Activated naive CD4-positive, alpha-beta T cell treated with anti-CD3 and anti-CD28 coated beads for 36 hours (primary cell): ENCODE measurements around the gene EEFSEC. TPM values are rescaled to one million over a fixed set of nuclear protein-coding genes. Genes with fewer than 3 reads are reported as not detected.

Experiments
- CTCF ChIA-PET: fragments of 350-600 bp; sonication (Branson Sonifier 250); formaldehyde crosslinking; loops from one replicate; lab custom pipeline; 2021; ENCODE audit warnings: antibody characterized with exemption; lab: Charles Lee
- DNase-seq: peaks from one replicate; pipeline ENCODE4 v3.0.0-alpha.2; 2020
- H3K27ac Mint-ChIP-seq: one replicate; pipeline ENCODE4 v1.8.0; 2021; ENCODE audit warnings: mild to moderate bottlenecking, mixed read lengths
- H3K27me3 Mint-ChIP-seq: one replicate; pipeline ENCODE4 v1.8.0; 2021; ENCODE audit warnings: low read depth, mixed read lengths
- H3K36me3 Mint-ChIP-seq: one replicate; pipeline ENCODE4 v1.8.0; 2021; ENCODE audit warnings: low read depth, mixed read lengths
- H3K4me1 Mint-ChIP-seq: one replicate; pipeline ENCODE4 v1.8.0; 2021; ENCODE audit warnings: low read depth, mixed read lengths
- H3K4me3 Mint-ChIP-seq: one replicate; pipeline ENCODE4 v1.8.0; 2021; ENCODE audit warnings: mild to moderate bottlenecking, moderate library complexity, mixed read lengths
- H3K9me3 Mint-ChIP-seq: one replicate; pipeline ENCODE4 v1.8.0; 2021; ENCODE audit warnings: mixed read lengths
- intact Hi-C: fragments of 100-400 bp; cut with micrococcal nuclease; formaldehyde crosslinking; loops from one replicate; pipeline ENCODE4 v1.15.1; 2023
- total RNA-seq, 2 experiments: library from RNA; stranded (reverse); gene quantifications; one replicate each; pipeline ENCODE4 v1.2.3, GENCODE V29; 2021

Gene EEFSEC
- total RNA-seq, 2 experiments from 2014 or later = 11.0 to 11.6 TPM

GRCh38 chr3:128431803-128432300 is 278.6 kb downstream of the EEFSEC start:
- intact Hi-C loops = no loop called here
- Mint-ChIP-seq H3K9me3 (no peaks in the 10 kb centered on the region), H3K36me3 (no peaks in the 10 kb centered on the region), H3K4me3 (no peak overlapping the region), H3K27me3 (peaks cover 51% of the 10 kb centered on the region), H3K4me1 (peaks cover 11% of the 10 kb centered on the region), H3K27ac (no peak overlapping the region)
- DNase-seq = no peak
- CTCF ChIA-PET = no interaction called here

GRCh38 chr3:128432301-128432970 is 279.2 kb downstream of the EEFSEC start:
- CTCF ChIA-PET = no interaction called here
- H3K27me3 Mint-ChIP-seq = peaks cover 50% of the 10 kb centered on the region

GRCh38 chr3:128432971-128433836 is 279.9 kb downstream of the EEFSEC start:
- intact Hi-C loops = no loop called here
- Mint-ChIP-seq H3K4me1 (peaks cover 11% of the 10 kb centered on the region), H3K27me3 (peaks cover 44% of the 10 kb centered on the region), H3K9me3 (no peaks in the 10 kb centered on the region), H3K4me3 (no peak overlapping the region), H3K27ac (no peak overlapping the region), H3K36me3 (no peaks in the 10 kb centered on the region)
- no peak for DNase-seq
- CTCF ChIA-PET = interaction anchor here (1.5 kb wide), 1 partner anchor 64 kb away, joined by 5 read pairs; no protein-coding TSS in a partner anchor

More at GRCh38 chr3:128432301-128432970, 279.2 kb downstream of the EEFSEC start:
- H3K9me3 Mint-ChIP-seq = no peaks in the 10 kb centered on the region
- H3K4me1 Mint-ChIP-seq = peaks cover 11% of the 10 kb centered on the region
- H3K36me3 Mint-ChIP-seq = no peaks in the 10 kb centered on the region
- intact Hi-C loops = no loop called here
- DNase-seq = no peak
- no peak overlapping the region for H3K27ac Mint-ChIP-seq
- H3K4me3 Mint-ChIP-seq = peak overlapping the region; percentile 8

- Mint-ChIP-seq H3K27me3 (peaks cover 43% of the 10 kb centered on the region), H3K9me3 (no peaks in the 10 kb centered on the region), H3K4me1 (peaks cover 11% of the 10 kb centered on the region), H3K36me3 (no peaks in the 10 kb centered on the region), H3K4me3 (no peak overlapping the region), H3K27ac (no peak overlapping the region)
- CTCF ChIA-PET = interaction anchor here (1.5 kb wide), 1 partner anchor 64 kb away, joined by 5 read pairs; no protein-coding TSS in a partner anchor
- intact Hi-C loops = no loop called here
- no peak for DNase-seq
These were observed 280.5 kb downstream of the EEFSEC start for GRCh38 chr3:128433837-128434165.

- no peaks in the 10 kb centered on the region for H3K9me3 Mint-ChIP-seq
These were observed 281.2 kb downstream of the EEFSEC start for GRCh38 chr3:128434524-128434923.

GRCh38 chr3:128435058-128435457 is 281.8 kb downstream of the EEFSEC start:
- Mint-ChIP-seq H3K27me3 (peaks cover 44% of the 10 kb centered on the region), H3K9me3 (no peaks in the 10 kb centered on the region), H3K36me3 (no peaks in the 10 kb centered on the region), H3K4me1 (peaks cover 11% of the 10 kb centered on the region), H3K27ac (no peak overlapping the region), H3K4me3 (no peak overlapping the region)
- no peak for DNase-seq
- intact Hi-C loops = no loop called here
- CTCF ChIA-PET = interaction anchor here (1.5 kb wide), 1 partner anchor 62 kb away, joined by 5 read pairs; no protein-coding TSS in a partner anchor

More at GRCh38 chr3:128434524-128434923, 281.2 kb downstream of the EEFSEC start:
- intact Hi-C loops = no loop called here
- CTCF ChIA-PET = interaction anchor here (1.5 kb wide), 1 partner anchor 63 kb away, joined by 5 read pairs; no protein-coding TSS in a partner anchor
- Mint-ChIP-seq H3K27me3 (peaks cover 46% of the 10 kb centered on the region), H3K27ac (no peak overlapping the region), H3K36me3 (no peaks in the 10 kb centered on the region), H3K4me3 (no peak overlapping the region), H3K4me1 (peaks cover 11% of the 10 kb centered on the region)
- no peak for DNase-seq

- intact Hi-C loops = no loop called here
- CTCF ChIA-PET = no interaction called here
- DNase-seq = no peak
- peaks cover 11% of the 10 kb centered on the region for H3K4me1 Mint-ChIP-seq
- H3K27me3 Mint-ChIP-seq = peaks cover 40% of the 10 kb centered on the region
- no peaks in the 10 kb centered on the region for H3K9me3 Mint-ChIP-seq
- H3K27ac Mint-ChIP-seq = no peak overlapping the region
- H3K4me3 Mint-ChIP-seq = no peak overlapping the region
- H3K36me3 Mint-ChIP-seq = no peaks in the 10 kb centered on the region
These were observed 282.3 kb downstream of the EEFSEC start for GRCh38 chr3:128435561-128435960.

GRCh38 chr3:128436214-128436613 is 282.9 kb downstream of the EEFSEC start:
- CTCF ChIA-PET = no interaction called here
- no peak overlapping the region for H3K4me3 Mint-ChIP-seq

GRCh38 chr3:128438488-128439072 is 285.3 kb downstream of the EEFSEC start:
- intact Hi-C loops = no loop called here
- Mint-ChIP-seq H3K27ac (no peak overlapping the region), H3K36me3 (no peaks in the 10 kb centered on the region), H3K9me3 (no peaks in the 10 kb centered on the region), H3K4me3 (no peak overlapping the region), H3K4me1 (no peaks in the 10 kb centered on the region), H3K27me3 (peaks cover 15% of the 10 kb centered on the region)
- CTCF ChIA-PET = interaction anchor here (0.6 to 1.0 kb wide), 3 partner anchors 11 to 33 kb away, joined by 3 to 6 read pairs (median 3); no protein-coding TSS in a partner anchor
- no peak for DNase-seq

More at GRCh38 chr3:128436214-128436613, 282.9 kb downstream of the EEFSEC start:
- Mint-ChIP-seq H3K27me3 (peaks cover 33% of the 10 kb centered on the region), H3K27ac (no peak overlapping the region), H3K36me3 (no peaks in the 10 kb centered on the region), H3K4me1 (peaks cover 11% of the 10 kb centered on the region), H3K9me3 (no peaks in the 10 kb centered on the region)
- no peak for DNase-seq
- intact Hi-C loops = no loop called here

GRCh38 chr3:128439226-128439625 is 285.9 kb downstream of the EEFSEC start:
- no peak overlapping the region for H3K27ac Mint-ChIP-seq
- peaks cover 10% of the 10 kb centered on the region for H3K27me3 Mint-ChIP-seq
- no peaks in the 10 kb centered on the region for H3K4me1 Mint-ChIP-seq
- no peaks in the 10 kb centered on the region for H3K36me3 Mint-ChIP-seq
- CTCF ChIA-PET = interaction anchor here (0.6 kb wide), 1 partner anchor 11 kb away, joined by 3 read pairs; no protein-coding TSS in a partner anchor
- no peaks in the 10 kb centered on the region for H3K9me3 Mint-ChIP-seq
- no peak for DNase-seq
- intact Hi-C loops = no loop called here
- H3K4me3 Mint-ChIP-seq = no peak overlapping the region

- peaks cover 7% of the 10 kb centered on the region for H3K9me3 Mint-ChIP-seq
- H3K27ac Mint-ChIP-seq = no peak overlapping the region
- DNase-seq = no peak
- CTCF ChIA-PET = interaction anchor here (1.4 kb wide), 1 partner anchor 15 kb away, joined by 3 read pairs; no protein-coding TSS in a partner anchor
- no peak overlapping the region for H3K4me3 Mint-ChIP-seq
- H3K36me3 Mint-ChIP-seq = peaks cover 3% of the 10 kb centered on the region
- H3K27me3 Mint-ChIP-seq = peaks cover 2% of the 10 kb centered on the region
- intact Hi-C loops = no loop called here
- peaks cover 4% of the 10 kb centered on the region for H3K4me1 Mint-ChIP-seq
These were observed 288.8 kb downstream of the EEFSEC start for GRCh38 chr3:128442070-128442469.

GRCh38 chr3:128442949-128443348 is 289.7 kb downstream of the EEFSEC start:
- intact Hi-C loops = no loop called here
- Mint-ChIP-seq H3K36me3 (peaks cover 8% of the 10 kb centered on the region), H3K27ac (no peak overlapping the region), H3K9me3 (peaks cover 10% of the 10 kb centered on the region), H3K4me1 (peaks cover 13% of the 10 kb centered on the region), H3K27me3 (peaks cover 2% of the 10 kb centered on the region), H3K4me3 (no peak overlapping the region)
- DNase-seq = no peak
- CTCF ChIA-PET = interaction anchor here (1.4 kb wide), 1 partner anchor 16 kb away, joined by 3 read pairs; no protein-coding TSS in a partner anchor
